Type B pancreatic cell (in vitro differentiated cells): ENCODE data around the gene LDHAL6A. TPM values are rescaled to one million over a fixed set of nuclear protein-coding genes. Genes with fewer than 3 reads are reported as not detected.

Source experiments
- DNase-seq: peaks from one replicate; pipeline ENCODE4 v3.0.0; 2021; ENCODE audit warnings: mixed read lengths; ENCODE audit not compliant: unreplicated experiment; ENCODE audit errors: extremely low spot score
- H3K27ac Mint-ChIP-seq: 2 replicates; pipeline ENCODE4 v1.8.0; 2021; ENCODE audit warnings: mild to moderate bottlenecking, mixed read lengths
- H3K27me3 Mint-ChIP-seq: 2 replicates; pipeline ENCODE4 v1.8.0; 2021; ENCODE audit warnings: mixed read lengths
- H3K36me3 Mint-ChIP-seq: 2 replicates; pipeline ENCODE4 v1.8.0; 2021; ENCODE audit warnings: mixed read lengths
- H3K4me1 Mint-ChIP-seq: one replicate; pipeline ENCODE4 v1.8.0; 2021; ENCODE audit warnings: mixed read lengths; ENCODE audit not compliant: unreplicated experiment
- H3K4me3 Mint-ChIP-seq: 2 replicates; pipeline ENCODE4 v1.8.0; 2021; ENCODE audit warnings: mild to moderate bottlenecking, mixed read lengths
- H3K9me3 Mint-ChIP-seq: 2 replicates; pipeline ENCODE4 v1.8.0; 2021; ENCODE audit warnings: mixed read lengths
- CTCF ChIP-seq: fragments of 200-600 bp; sonication (generic); conservative IDR thresholded peaks from 2 replicates; pipeline ENCODE4 v1.5.0; 2021; ENCODE audit warnings: antibody characterized with exemption, mild to moderate bottlenecking
- total RNA-seq: library from RNA; stranded (reverse); gene quantifications from 2 replicates; pipeline ENCODE4 v1.2.1, GENCODE V29; 2021; ENCODE audit warnings: low replicate concordance

Gene LDHAL6A
- total RNA-seq, 1 donor from 2014 or later, result not detected

GRCh38 chr11:18495703-18496102 lies 40.0 kb downstream of the LDHAL6A start:
- peak overlapping the region; percentile 15 for H3K27ac Mint-ChIP-seq
- H3K27me3 Mint-ChIP-seq, result no peaks in the 10 kb centered on the region
- no peak for TF ChIP-seq CTCF
- H3K36me3 Mint-ChIP-seq, result peaks cover 23% of the 10 kb centered on the region
- no peak for DNase-seq
- H3K4me3 Mint-ChIP-seq, result no peak overlapping the region
- H3K4me1 Mint-ChIP-seq, result peaks cover 8% of the 10 kb centered on the region
- H3K9me3 Mint-ChIP-seq, result no peaks in the 10 kb centered on the region

- Mint-ChIP-seq H3K4me3 (no peak overlapping the region), H3K4me1 (peaks cover 5% of the 10 kb centered on the region), H3K9me3 (no peaks in the 10 kb centered on the region), H3K27ac (no peak overlapping the region), H3K36me3 (peaks cover 41% of the 10 kb centered on the region), H3K27me3 (no peaks in the 10 kb centered on the region)
- TF ChIP-seq CTCF, result no peak
- no peak for DNase-seq
These were observed 42.4 kb downstream of the LDHAL6A start for GRCh38 chr11:18498039-18498438.

GRCh38 chr11:18501629-18502028 lies 46.0 kb downstream of the LDHAL6A start:
- DNase-seq, result no peak
- no peaks in the 10 kb centered on the region for H3K9me3 Mint-ChIP-seq
- no peaks in the 10 kb centered on the region for H3K27me3 Mint-ChIP-seq
- peaks cover 42% of the 10 kb centered on the region for H3K36me3 Mint-ChIP-seq
- no peak for TF ChIP-seq CTCF
- H3K27ac Mint-ChIP-seq, result no peak overlapping the region
- no peaks in the 10 kb centered on the region for H3K4me1 Mint-ChIP-seq
- no peak overlapping the region for H3K4me3 Mint-ChIP-seq

- Mint-ChIP-seq H3K4me3 (no peak overlapping the region), H3K36me3 (peaks cover 49% of the 10 kb centered on the region), H3K27ac (no peak overlapping the region), H3K4me1 (no peaks in the 10 kb centered on the region), H3K27me3 (no peaks in the 10 kb centered on the region), H3K9me3 (no peaks in the 10 kb centered on the region)
- no peak for TF ChIP-seq CTCF
- no peak for DNase-seq
These were observed 46.7 kb downstream of the LDHAL6A start for GRCh38 chr11:18502352-18502751.

- no peaks in the 10 kb centered on the region for H3K9me3 Mint-ChIP-seq
These were observed 65.5 kb downstream of the LDHAL6A start for GRCh38 chr11:18521122-18521521.

More at GRCh38 chr11:18521122-18521521, 65.5 kb downstream of the LDHAL6A start:
- peaks cover 10% of the 10 kb centered on the region for H3K36me3 Mint-ChIP-seq
- no peak for DNase-seq
- peaks cover 17% of the 10 kb centered on the region for H3K4me1 Mint-ChIP-seq
- no peaks in the 10 kb centered on the region for H3K27me3 Mint-ChIP-seq
- no peak overlapping the region for H3K4me3 Mint-ChIP-seq
- H3K27ac Mint-ChIP-seq, result no peak overlapping the region
- no peak for TF ChIP-seq CTCF
